Measurements from ENCODE around the gene GPSM1.

DNA sequence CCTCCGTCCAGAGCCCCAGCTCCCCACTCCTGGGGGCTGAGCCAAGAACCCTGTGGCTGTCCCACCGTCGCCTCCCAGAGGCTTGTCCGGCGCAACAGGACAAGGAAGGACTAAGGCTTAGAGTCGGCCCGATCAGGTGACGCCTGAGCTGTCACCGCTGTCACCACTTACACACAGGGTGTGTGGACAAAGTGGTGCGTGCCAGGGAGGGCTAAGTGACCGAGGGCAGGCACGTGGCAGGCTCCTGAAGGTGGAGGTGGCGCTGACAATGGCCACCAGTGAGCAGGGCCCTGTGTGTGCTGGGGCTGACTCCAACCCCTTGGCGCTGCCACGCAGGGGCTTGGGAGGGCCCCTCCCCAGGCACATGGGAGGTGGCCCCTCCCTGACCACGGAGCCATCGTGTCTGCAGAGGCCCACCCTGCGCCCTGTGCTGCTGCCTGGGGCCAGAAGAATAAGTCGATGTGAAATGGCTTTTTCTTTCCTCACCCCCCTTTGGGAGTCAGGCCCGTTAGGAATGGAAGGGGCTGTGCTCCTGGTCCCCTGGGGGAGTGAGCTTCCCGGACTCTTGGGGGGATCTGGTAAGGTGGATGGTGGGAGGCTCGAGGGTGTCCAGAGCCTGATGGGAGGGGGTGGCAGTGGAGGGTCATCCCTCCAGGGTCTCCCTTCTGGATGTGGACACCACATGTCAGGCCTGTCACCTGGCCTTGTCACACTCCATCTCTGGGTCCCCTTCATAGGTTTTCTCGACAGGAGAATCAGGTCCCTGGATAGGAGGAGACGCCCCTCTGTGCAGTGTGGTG is 2.6 kb upstream of the GPSM1 start:
- TF ChIP-seq, protein P1, sequence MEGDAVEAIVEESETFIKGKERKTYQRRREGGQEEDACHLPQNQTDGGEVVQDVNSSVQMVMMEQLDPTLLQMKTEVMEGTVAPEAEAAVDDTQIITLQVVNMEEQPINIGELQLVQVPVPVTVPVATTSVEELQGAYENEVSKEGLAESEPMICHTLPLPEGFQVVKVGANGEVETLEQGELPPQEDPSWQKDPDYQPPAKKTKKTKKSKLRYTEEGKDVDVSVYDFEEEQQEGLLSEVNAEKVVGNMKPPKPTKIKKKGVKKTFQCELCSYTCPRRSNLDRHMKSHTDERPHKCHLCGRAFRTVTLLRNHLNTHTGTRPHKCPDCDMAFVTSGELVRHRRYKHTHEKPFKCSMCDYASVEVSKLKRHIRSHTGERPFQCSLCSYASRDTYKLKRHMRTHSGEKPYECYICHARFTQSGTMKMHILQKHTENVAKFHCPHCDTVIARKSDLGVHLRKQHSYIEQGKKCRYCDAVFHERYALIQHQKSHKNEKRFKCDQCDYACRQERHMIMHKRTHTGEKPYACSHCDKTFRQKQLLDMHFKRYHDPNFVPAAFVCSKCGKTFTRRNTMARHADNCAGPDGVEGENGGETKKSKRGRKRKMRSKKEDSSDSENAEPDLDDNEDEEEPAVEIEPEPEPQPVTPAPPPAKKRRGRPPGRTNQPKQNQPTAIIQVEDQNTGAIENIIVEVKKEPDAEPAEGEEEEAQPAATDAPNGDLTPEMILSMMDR (IDR thresholded peaks at IDR 0.05; ENCODE audit: low read depth, low read length), result no peak
- TF ChIP-seq EZH2phosphoT487 (IDR thresholded peaks at IDR 0.05; ENCODE audit: low read depth), result no peak
